Activated naive CD4-positive, alpha-beta T cell treated with anti-CD3 and anti-CD28 coated beads, Interleukin-2, amount 10 ng/mL, durations not matched to agents 7 days and 5 days (primary cell): ENCODE data around the gene SNTG2.

ENCODE experiments used
- CTCF ChIA-PET: fragments of 350-600 bp; sonication (Branson Sonifier 250); formaldehyde crosslinking; loops from one replicate; lab custom pipeline; 2021; ENCODE audit warnings: antibody characterized with exemption; lab: Charles Lee
- DNase-seq: peaks from one replicate; pipeline ENCODE4 v3.0.0-alpha.2; 2020
- H3K27ac Mint-ChIP-seq: one replicate; pipeline ENCODE4 v1.8.0; 2021; ENCODE audit warnings: mild to moderate bottlenecking, moderate library complexity, mixed read lengths
- H3K27me3 Mint-ChIP-seq: one replicate; pipeline ENCODE4 v1.8.0; 2021; ENCODE audit warnings: mild to moderate bottlenecking, mixed read lengths
- H3K36me3 Mint-ChIP-seq: one replicate; pipeline ENCODE4 v1.8.0; 2021; ENCODE audit warnings: mixed read lengths
- H3K4me1 Mint-ChIP-seq: one replicate; pipeline ENCODE4 v1.8.0; 2021; ENCODE audit warnings: mixed read lengths
- H3K4me3 Mint-ChIP-seq: one replicate; pipeline ENCODE4 v1.8.0; 2021; ENCODE audit warnings: mild to moderate bottlenecking, moderate library complexity, mixed read lengths
- H3K9me3 Mint-ChIP-seq: one replicate; pipeline ENCODE4 v1.8.0; 2021; ENCODE audit warnings: mixed read lengths

SNTG2 gene

GRCh38 chr2:1256632-1257324, 306.1 kb downstream of the SNTG2 start:
- CTCF ChIA-PET, result no interaction called here
- Mint-ChIP-seq H3K27me3 (peaks cover 4% of the 10 kb centered on the region), H3K36me3 (no peaks in the 10 kb centered on the region), H3K27ac (no peak overlapping the region), H3K4me3 (no peak overlapping the region), H3K4me1 (no peaks in the 10 kb centered on the region), H3K9me3 (no peaks in the 10 kb centered on the region)
- DNase-seq, result no peak

- H3K36me3 Mint-ChIP-seq, result no peaks in the 10 kb centered on the region
- CTCF ChIA-PET, result interaction anchor here (0.5 kb wide), 1 partner anchor 303 kb away, joined by 3 read pairs; no protein-coding TSS in a partner anchor
- H3K4me1 Mint-ChIP-seq, result no peaks in the 10 kb centered on the region
- no peaks in the 10 kb centered on the region for H3K9me3 Mint-ChIP-seq
- H3K27me3 Mint-ChIP-seq, result peaks cover 4% of the 10 kb centered on the region
- no peak for DNase-seq
- no peak overlapping the region for H3K27ac Mint-ChIP-seq
- H3K4me3 Mint-ChIP-seq, result no peak overlapping the region
These were observed 306.7 kb downstream of the SNTG2 start for GRCh38 chr2:1257334-1257733.

GRCh38 chr2:1259746-1260145, 309.1 kb downstream of the SNTG2 start:
- no peaks in the 10 kb centered on the region for H3K36me3 Mint-ChIP-seq
- no peak for DNase-seq
- CTCF ChIA-PET, result no interaction called here
- H3K27ac Mint-ChIP-seq, result no peak overlapping the region
- no peak overlapping the region for H3K4me3 Mint-ChIP-seq
- H3K9me3 Mint-ChIP-seq, result no peaks in the 10 kb centered on the region
- H3K4me1 Mint-ChIP-seq, result no peaks in the 10 kb centered on the region
- H3K27me3 Mint-ChIP-seq, result peaks cover 4% of the 10 kb centered on the region

GRCh38 chr2:1262609-1263008, 312.0 kb downstream of the SNTG2 start:
- Mint-ChIP-seq H3K4me3 (no peak overlapping the region), H3K27ac (no peak overlapping the region), H3K36me3 (no peaks in the 10 kb centered on the region), H3K9me3 (no peaks in the 10 kb centered on the region), H3K4me1 (no peaks in the 10 kb centered on the region), H3K27me3 (no peaks in the 10 kb centered on the region)
- no peak for DNase-seq
- CTCF ChIA-PET, result no interaction called here

GRCh38 chr2:1265454-1265853, 314.8 kb downstream of the SNTG2 start:
- no peak overlapping the region for H3K4me3 Mint-ChIP-seq
- H3K27me3 Mint-ChIP-seq, result no peaks in the 10 kb centered on the region
- H3K36me3 Mint-ChIP-seq, result no peaks in the 10 kb centered on the region
- no peaks in the 10 kb centered on the region for H3K9me3 Mint-ChIP-seq
- CTCF ChIA-PET, result no interaction called here
- no peak for DNase-seq
- no peaks in the 10 kb centered on the region for H3K4me1 Mint-ChIP-seq
- no peak overlapping the region for H3K27ac Mint-ChIP-seq

- H3K36me3 Mint-ChIP-seq, result no peaks in the 10 kb centered on the region
- H3K4me1 Mint-ChIP-seq, result no peaks in the 10 kb centered on the region
- H3K27ac Mint-ChIP-seq, result no peak overlapping the region
- H3K27me3 Mint-ChIP-seq, result no peaks in the 10 kb centered on the region
- no peaks in the 10 kb centered on the region for H3K9me3 Mint-ChIP-seq
- CTCF ChIA-PET, result no interaction called here
- DNase-seq, result no peak
- no peak overlapping the region for H3K4me3 Mint-ChIP-seq
These were observed 315.7 kb downstream of the SNTG2 start for GRCh38 chr2:1266351-1266750.

GRCh38 chr2:1268034-1268433, 317.4 kb downstream of the SNTG2 start:
- no peak for DNase-seq
- H3K4me3 Mint-ChIP-seq, result no peak overlapping the region
- H3K9me3 Mint-ChIP-seq, result no peaks in the 10 kb centered on the region
- CTCF ChIA-PET, result no interaction called here
- H3K4me1 Mint-ChIP-seq, result no peaks in the 10 kb centered on the region
- no peak overlapping the region for H3K27ac Mint-ChIP-seq
- H3K27me3 Mint-ChIP-seq, result no peaks in the 10 kb centered on the region
- H3K36me3 Mint-ChIP-seq, result no peaks in the 10 kb centered on the region

GRCh38 chr2:1269812-1270211, 319.2 kb downstream of the SNTG2 start:
- Mint-ChIP-seq H3K9me3 (peaks cover 1% of the 10 kb centered on the region), H3K36me3 (no peaks in the 10 kb centered on the region), H3K27ac (no peak overlapping the region), H3K27me3 (no peaks in the 10 kb centered on the region), H3K4me3 (no peak overlapping the region), H3K4me1 (no peaks in the 10 kb centered on the region)
- CTCF ChIA-PET, result no interaction called here
- no peak for DNase-seq

GRCh38 chr2:1272835-1273234, 322.2 kb downstream of the SNTG2 start:
- Mint-ChIP-seq H3K27ac (no peak overlapping the region), H3K9me3 (peaks cover 6% of the 10 kb centered on the region)

GRCh38 chr2:1277634-1278033, 327.0 kb downstream of the SNTG2 start:
- no peak overlapping the region for H3K27ac Mint-ChIP-seq
- DNase-seq, result no peak

More at GRCh38 chr2:1272835-1273234, 322.2 kb downstream of the SNTG2 start:
- no peak for DNase-seq
- H3K4me1 Mint-ChIP-seq, result no peaks in the 10 kb centered on the region
- CTCF ChIA-PET, result no interaction called here
- H3K4me3 Mint-ChIP-seq, result no peak overlapping the region
- no peaks in the 10 kb centered on the region for H3K36me3 Mint-ChIP-seq
- no peaks in the 10 kb centered on the region for H3K27me3 Mint-ChIP-seq

GRCh38 chr2:1278125-1278524, 327.5 kb downstream of the SNTG2 start:
- no peak for DNase-seq
- Mint-ChIP-seq H3K4me1 (no peaks in the 10 kb centered on the region), H3K4me3 (no peak overlapping the region), H3K27ac (no peak overlapping the region), H3K36me3 (no peaks in the 10 kb centered on the region), H3K27me3 (no peaks in the 10 kb centered on the region), H3K9me3 (peaks cover 6% of the 10 kb centered on the region)
- CTCF ChIA-PET, result no interaction called here

More at GRCh38 chr2:1277634-1278033, 327.0 kb downstream of the SNTG2 start:
- Mint-ChIP-seq H3K4me1 (no peaks in the 10 kb centered on the region), H3K36me3 (no peaks in the 10 kb centered on the region), H3K9me3 (peaks cover 6% of the 10 kb centered on the region), H3K4me3 (no peak overlapping the region), H3K27me3 (no peaks in the 10 kb centered on the region)
- CTCF ChIA-PET, result no interaction called here

- Mint-ChIP-seq H3K9me3 (peaks cover 6% of the 10 kb centered on the region), H3K27ac (no peak overlapping the region), H3K4me3 (no peak overlapping the region), H3K36me3 (no peaks in the 10 kb centered on the region), H3K27me3 (no peaks in the 10 kb centered on the region), H3K4me1 (no peaks in the 10 kb centered on the region)
- CTCF ChIA-PET, result no interaction called here
- DNase-seq, result no peak
These were observed 328.2 kb downstream of the SNTG2 start for GRCh38 chr2:1278861-1279260.

- H3K4me1 Mint-ChIP-seq, result no peaks in the 10 kb centered on the region
- H3K4me3 Mint-ChIP-seq, result no peak overlapping the region
- no peak overlapping the region for H3K27ac Mint-ChIP-seq
- no peaks in the 10 kb centered on the region for H3K27me3 Mint-ChIP-seq
- H3K36me3 Mint-ChIP-seq, result no peaks in the 10 kb centered on the region
- CTCF ChIA-PET, result no interaction called here
- no peak for DNase-seq
- H3K9me3 Mint-ChIP-seq, result no peaks in the 10 kb centered on the region
These were observed 331.9 kb downstream of the SNTG2 start for GRCh38 chr2:1282552-1282951.

- H3K4me1 Mint-ChIP-seq, result no peaks in the 10 kb centered on the region
- H3K36me3 Mint-ChIP-seq, result no peaks in the 10 kb centered on the region
- DNase-seq, result no peak
- H3K4me3 Mint-ChIP-seq, result no peak overlapping the region
- H3K27me3 Mint-ChIP-seq, result no peaks in the 10 kb centered on the region
- CTCF ChIA-PET, result no interaction called here
- H3K27ac Mint-ChIP-seq, result no peak overlapping the region
- H3K9me3 Mint-ChIP-seq, result no peaks in the 10 kb centered on the region
These were observed 332.6 kb downstream of the SNTG2 start for GRCh38 chr2:1283020-1283801.

- H3K4me1 Mint-ChIP-seq, result no peaks in the 10 kb centered on the region
- CTCF ChIA-PET, result no interaction called here
These were observed 333.2 kb downstream of the SNTG2 start for GRCh38 chr2:1283871-1284270.

More at GRCh38 chr2:1283871-1284270, 333.2 kb downstream of the SNTG2 start:
- no peak overlapping the region for H3K4me3 Mint-ChIP-seq
- no peaks in the 10 kb centered on the region for H3K9me3 Mint-ChIP-seq
- no peaks in the 10 kb centered on the region for H3K27me3 Mint-ChIP-seq
- no peak for DNase-seq
- H3K27ac Mint-ChIP-seq, result no peak overlapping the region
- no peaks in the 10 kb centered on the region for H3K36me3 Mint-ChIP-seq
